Activated CD4-positive, CD25-positive, alpha-beta regulatory T cell treated with anti-CD3 and anti-CD28 coated beads, Interleukin-2, amount 50 U/mL, for 16 hours (primary cell): ENCODE measurements around the gene ADGRF4.

ENCODE experiments used
- DNase-seq: peaks from one replicate; pipeline ENCODE4 v3.0.0-alpha.2; 2020; ENCODE audit warnings: low read depth, low spot score

Gene ADGRF4

GRCh38 chr6:47698342-47698787 lies at the start of gene ADGRF4:
Gene ADGRF4, plus strand, starts transcription at chr6:47698580. Its CDS starts 8,666 bp downstream, at chr6:47707246.
- DNase-seq = no peak

GRCh38 chr6:47650553-47651432 lies 47.6 kb upstream of the ADGRF4 start:
- no peak for DNase-seq

DNA sequence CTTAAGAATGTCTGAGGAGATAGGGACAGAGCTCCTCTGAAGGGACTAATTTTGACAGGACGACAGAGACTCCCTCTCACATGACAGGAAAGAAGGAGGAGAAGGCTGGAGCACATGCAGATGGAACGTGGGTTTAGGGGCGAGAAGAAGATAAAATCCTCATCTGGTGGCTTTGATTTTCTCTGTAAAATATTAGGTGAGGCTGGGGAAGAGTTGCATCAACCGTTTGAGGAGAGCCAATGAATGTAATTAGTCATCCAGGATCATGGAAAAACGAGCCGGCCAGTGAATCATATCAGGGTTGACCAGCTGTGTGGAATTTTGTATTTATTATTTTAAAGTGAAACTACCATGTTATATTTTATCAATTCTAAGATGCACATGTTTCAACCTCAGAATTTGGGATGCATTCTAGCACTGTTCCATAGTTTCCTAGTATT lies 46.9 kb upstream of the ADGRF4 start:
- DNase-seq = no peak

DNA sequence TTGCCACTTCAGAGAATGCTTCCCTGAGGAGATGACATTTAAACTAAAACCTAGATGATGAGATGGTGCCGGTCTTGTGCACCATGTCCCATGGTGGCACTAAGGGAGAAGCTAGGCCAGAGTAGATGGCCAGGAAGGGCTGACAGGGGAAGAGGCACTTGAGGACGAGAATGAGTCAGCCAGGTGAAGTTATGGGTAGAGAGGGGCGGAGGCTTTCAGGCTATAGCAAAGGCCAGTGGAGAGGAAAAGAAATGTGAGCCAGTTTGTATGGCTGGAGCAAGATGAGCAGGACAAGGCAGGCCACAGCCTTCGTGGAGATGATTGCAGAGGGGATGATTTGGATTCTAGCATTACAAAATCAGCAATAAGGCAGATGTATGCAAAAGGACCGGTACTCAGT lies 44.7 kb upstream of the ADGRF4 start:
- no peak for DNase-seq

- DNase-seq = no peak
Measured at GRCh38 chr6:47654255-47654654, 44.1 kb upstream of the ADGRF4 start.

DNA sequence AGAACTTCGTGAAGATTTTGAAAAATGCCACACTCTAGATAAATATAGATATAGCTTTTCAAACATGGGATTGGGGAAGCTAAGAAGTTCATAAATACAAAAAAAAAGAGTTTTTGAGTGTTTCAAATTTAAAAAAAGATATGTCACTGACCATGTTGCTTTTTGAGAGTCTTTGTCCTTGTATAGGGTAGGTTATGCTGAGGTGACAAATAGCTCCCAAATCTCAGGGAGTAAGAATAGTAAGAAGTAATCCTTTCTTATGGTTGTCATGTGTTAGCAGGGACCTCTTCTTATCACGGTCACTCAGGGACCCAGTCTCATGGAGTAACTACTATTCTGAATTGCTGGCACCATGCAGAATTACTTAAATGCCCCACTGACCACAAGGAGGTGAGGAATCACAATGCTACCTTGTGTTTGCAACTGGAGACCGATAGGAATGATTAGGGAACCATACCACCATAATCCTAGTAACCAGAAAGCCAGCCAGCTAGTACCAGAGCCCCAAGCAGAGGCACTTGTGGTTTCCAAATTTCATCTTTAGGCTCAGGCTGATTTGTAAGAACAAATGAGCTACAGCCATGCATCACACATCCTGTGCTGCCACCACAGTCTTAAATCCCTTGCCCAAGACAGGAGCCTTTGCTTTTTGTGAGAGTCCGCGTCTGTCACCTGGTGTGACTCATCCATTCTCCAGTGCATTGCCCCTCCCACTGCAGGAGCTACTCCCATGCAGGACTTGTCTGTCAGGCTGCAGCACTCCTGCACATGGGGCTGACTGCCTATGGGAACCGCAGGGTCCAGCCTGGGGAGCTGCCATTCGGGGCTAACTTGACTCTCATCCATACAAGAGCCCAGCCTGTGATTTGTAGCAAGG lies 42.4 kb upstream of the ADGRF4 start:
- no peak for DNase-seq

GRCh38 chr6:47661960-47662359 lies 36.4 kb upstream of the ADGRF4 start:
- no peak for DNase-seq

GRCh38 chr6:47663462-47664216 lies 34.7 kb upstream of the ADGRF4 start:
- no peak for DNase-seq

DNA sequence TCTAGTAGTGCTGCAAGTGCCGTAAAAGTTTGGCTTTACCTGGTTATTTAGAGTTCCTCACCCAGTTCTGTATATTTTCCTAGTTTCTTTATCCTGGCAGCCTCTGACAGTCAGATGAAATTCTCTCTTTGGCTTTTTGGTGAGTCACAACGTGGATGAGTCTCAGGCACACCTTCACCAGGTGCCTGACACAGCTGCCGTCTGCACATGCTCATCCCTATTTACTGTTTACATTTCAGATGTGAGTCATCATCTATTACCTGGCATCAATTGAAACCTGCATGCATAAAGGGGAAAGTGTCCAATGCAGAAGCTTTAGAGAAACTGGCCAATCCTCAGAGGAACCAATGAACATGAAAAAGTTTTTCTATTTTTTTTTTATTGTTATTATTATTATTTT lies 33.3 kb upstream of the ADGRF4 start:
- DNase-seq = no peak

DNA sequence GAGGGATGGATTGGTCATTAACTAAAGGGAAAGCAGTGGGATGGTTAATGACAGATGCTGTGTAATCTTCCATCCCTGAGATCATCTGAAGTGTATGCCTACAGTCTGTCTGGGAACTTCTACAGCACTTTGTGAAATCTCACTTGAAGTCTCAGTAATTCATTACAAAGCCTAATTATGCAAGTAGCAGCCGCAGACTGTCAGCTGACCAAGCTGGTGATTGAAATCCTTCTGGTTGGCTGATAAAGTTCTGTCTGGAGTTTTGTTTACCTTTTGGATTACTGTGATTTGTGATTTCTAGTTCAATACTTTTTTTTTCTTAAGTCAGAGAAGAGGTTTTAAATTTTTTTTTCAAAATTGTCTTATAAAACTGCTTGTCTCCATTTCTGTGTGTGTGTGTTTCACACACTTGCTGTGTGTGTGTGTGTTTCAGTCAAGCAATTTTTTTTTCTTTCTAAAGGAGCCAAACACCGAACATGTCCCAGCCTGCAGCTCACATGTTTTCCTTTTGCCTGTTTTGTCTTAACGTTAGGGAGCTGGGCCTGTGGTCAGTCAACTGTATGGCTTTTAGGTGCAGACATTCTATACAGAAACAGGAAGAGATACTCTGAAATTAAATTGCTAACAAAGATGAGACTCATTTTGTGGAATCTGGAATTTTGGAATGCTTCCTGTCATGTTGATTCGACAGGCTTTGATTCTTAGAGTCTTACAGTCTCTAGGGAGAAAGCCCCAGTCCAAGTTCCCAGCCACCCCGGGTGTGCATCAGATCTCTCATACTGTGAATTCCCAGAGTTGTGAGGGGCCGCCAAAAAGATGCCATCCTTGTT lies 28.5 kb upstream of the ADGRF4 start:
- no peak for DNase-seq

DNA sequence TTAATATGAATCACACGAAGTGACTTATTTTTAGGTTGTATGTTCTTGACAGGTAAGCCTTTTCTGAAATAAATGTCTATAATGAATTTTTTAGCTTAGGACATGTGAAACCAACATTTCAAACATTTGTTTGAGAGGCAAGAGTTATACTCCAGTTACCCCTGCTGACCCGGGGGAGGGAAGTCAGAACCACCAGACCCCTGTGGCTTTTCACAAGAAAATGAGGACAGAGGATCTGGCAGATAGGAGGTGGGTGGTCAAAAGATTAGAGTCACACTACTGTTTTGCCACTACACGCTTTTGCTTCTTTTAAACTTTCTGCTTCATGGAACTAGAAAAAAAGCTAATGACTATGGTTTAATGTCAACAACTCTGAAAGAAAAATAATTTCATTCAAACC lies 27.5 kb upstream of the ADGRF4 start:
- no peak for DNase-seq

DNA sequence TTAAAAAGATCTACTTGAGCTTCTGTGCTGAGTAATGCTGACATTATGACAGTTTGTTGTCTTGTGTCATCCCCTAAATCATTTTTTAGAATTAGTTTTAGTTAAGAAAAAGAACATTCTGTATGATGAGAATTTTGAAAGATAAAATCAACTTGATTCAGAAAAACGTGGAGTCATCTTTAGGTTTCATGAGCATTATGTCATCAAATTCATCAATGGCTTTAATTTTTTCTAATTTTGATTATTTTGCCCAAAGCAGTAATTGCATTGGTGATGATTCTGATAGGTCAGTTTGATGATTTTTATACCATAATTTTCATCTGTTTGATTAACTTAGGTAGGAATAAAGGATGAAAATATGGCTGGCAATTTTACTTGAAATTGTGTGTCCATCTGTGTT lies 26.6 kb upstream of the ADGRF4 start:
- DNase-seq = no peak

DNA sequence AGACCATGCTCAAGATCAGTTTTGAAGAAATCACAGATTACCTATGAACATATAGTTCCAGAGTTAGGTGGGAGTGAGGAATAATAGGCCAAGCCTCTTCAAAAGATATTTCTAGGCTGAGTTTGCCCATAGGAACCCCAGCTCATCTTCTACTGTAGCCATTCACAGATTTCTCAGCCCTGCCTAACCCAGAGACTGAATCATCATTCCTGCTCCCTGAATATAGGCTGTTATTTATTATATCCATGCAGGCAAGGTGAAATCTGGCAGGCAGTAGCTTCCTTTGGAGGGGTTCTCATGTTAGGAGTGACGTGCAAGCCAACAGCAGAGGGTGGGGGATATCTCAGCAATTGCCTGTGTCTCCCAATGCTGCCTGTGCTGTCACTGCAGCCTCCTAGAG lies 25.6 kb upstream of the ADGRF4 start:
- no peak for DNase-seq

GRCh38 chr6:47674673-47675072 lies 23.7 kb upstream of the ADGRF4 start:
- DNase-seq = no peak

DNA sequence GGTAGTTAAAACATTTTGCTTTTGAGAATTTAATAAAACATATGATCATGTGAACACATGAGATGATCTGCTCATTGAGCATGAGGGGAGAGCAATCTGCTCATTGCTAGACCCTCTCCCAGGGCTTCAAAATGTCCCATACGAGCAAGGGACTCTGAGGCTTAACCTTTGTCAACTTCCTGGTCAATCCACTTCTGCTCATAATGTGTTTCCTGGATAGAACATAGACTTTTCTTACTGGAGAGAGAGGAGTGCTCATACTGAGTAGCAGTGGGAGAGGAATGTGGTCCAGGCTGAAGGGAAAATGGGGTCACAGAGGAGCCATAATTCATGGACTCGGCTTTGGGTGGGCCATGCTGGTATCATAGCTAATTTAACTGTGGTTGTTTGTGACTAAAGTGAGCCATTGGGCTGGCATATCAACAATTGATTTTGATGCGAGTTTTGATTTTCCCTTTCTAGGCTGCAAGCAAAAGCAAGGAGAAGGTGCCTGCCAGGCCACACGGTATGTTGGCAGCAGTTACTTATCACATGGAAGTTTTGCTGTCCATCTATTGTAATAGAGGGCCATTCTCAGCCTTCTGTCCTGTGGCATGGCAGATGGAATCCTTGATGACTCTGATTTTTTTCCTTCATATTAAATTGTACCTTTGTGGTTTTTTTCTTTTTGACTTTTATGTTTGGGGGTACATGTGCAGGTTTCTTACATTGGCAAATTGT lies 20.8 kb upstream of the ADGRF4 start:
- DNase-seq = no peak

DNA sequence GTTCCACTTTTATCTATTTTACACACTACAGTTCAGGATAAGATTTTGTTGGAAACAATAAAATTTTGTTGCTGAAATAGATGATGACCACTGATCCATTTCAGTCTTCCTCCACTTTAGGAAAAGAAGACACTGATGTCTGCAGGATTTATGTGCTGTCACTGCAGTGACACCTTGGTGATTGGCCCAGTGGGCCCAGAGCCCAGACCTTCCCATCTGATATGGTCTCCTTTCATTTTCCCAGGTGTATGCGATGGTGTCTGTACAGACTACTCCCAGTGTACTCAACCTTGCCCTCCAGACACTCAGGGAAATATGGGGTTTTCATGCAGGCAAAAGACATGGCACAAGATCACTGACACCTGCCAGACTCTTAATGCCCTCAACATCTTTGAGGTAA lies 19.6 kb upstream of the ADGRF4 start:
- DNase-seq = no peak

DNA sequence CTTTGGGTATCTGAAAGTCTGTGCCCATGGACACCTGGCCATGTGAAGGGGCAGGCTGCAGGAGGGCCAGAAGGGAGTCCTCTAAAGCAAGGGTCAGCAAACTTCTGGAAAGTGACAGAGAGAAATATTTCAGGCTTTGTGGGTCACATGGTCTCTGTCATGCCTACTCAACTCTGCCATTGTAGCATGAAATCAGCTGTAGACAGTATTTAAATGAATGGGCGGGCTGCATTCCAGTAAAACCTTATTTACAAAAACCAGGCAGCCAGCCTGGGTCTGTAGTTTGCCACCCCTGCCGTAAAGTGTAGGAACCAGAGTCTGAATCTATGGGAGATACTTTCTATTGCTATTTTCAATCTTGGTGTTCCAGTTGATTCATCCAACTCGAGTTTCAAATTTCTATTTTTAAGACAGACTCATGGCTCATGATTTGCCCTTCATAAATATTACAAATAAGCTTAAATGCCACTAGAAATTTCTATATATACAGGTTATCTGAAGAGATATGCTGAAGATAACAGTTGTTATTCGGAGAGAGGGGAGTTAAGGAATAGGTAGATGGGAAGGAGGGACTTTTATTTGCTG lies 19.0 kb upstream of the ADGRF4 start:
- DNase-seq = no peak

DNA sequence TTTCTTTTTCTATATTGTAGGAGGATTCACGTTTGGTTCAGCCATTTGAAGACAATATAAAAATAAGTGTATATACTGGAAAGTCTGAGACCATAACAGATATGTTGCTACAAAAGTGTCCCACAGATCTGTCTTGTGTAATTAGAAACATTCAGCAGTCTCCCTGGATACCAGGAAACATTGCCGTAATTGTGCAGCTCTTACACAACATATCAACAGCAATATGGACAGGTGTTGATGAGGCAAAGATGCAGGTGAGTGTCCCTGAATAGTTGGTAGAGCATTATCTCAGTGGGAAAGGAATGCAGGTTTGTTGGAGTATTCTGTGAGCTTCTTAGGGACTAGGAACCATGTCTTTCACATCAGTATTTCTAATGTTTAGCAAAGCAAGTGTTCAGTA lies 18.3 kb upstream of the ADGRF4 start:
- DNase-seq = no peak

GRCh38 chr6:47680724-47681123 lies 17.7 kb upstream of the ADGRF4 start:
- DNase-seq = no peak
